Breast epithelium (tissue), 3 donors: ENCODE results near the gene KIF21B.

Experiments
- CTCF ChIP-seq, 3 donors: fragments of 450-650 bp; IDR thresholded peaks; one replicate each; pipeline ENCODE4 v1.5.1; 2016 to 2017; ENCODE audit warnings: antibody characterized with exemption in 3 of 3, mild to moderate bottlenecking in 3 of 3, moderate library complexity in 3 of 3
- POLR2A ChIP-seq: fragments of 450-650 bp; IDR thresholded peaks from one replicate; pipeline ENCODE4 v1.6.1; 2016; ENCODE audit warnings: antibody characterized with exemption, mild to moderate bottlenecking, moderate library complexity

GRCh38 chr1:201050515-201051277 lies 27.2 kb upstream of the KIF21B start:
- TF ChIP-seq CTCF (IDR thresholded peaks at IDR 0.05): no peak
- no peak for TF ChIP-seq POLR2A
